Loucy (cell line): Measurements from ENCODE around the gene RNF181.
A peak's percentile ranks its signal among the peaks of the same experiment; 100 is the strongest.
"Not testable (repeated sequence)": the region's sequence is repeated elsewhere in the genome, so short reads cannot be mapped to it uniquely, and the experiment has no call there.

Experiments used
- H2AFZ ChIP-seq: fragments of 200-600 bp; sonication (generic); 2 replicates; pipeline ENCODE4 v1.6.0; 2016; ENCODE audit warnings: antibody characterized with exemption, mild to moderate bottlenecking, low read length, moderate library complexity
- H3F3A ChIP-seq: fragments of 200-600 bp; 2 replicates; pipeline ENCODE4 v1.6.0; 2016; ENCODE audit warnings: antibody characterized with exemption, low read depth, mild to moderate bottlenecking
- H3K27me3 ChIP-seq: fragments of 200-600 bp; sonication (generic); 2 replicates; pipeline ENCODE4 v1.6.1; 2014; ENCODE audit warnings: low read length, mild to moderate bottlenecking; ENCODE audit not compliant: insufficient read depth, poor library complexity, severe bottlenecking
- H3K36me3 ChIP-seq: fragments of 200-600 bp; sonication (generic); 2 replicates; pipeline ENCODE4 v1.6.1; 2016; ENCODE audit warnings: low read length; ENCODE audit not compliant: insufficient read depth
- H3K4me1 ChIP-seq: fragments of 200-600 bp; sonication (generic); 2 replicates; pipeline ENCODE4 v1.5.1; 2014; ENCODE audit warnings: low read length, mild to moderate bottlenecking; ENCODE audit not compliant: insufficient read depth, poor library complexity, severe bottlenecking
- H3K4me2 ChIP-seq: fragments of 200-600 bp; sonication (generic); 2 replicates; pipeline ENCODE4 v1.6.0; 2014; ENCODE audit warnings: antibody characterized with exemption, low read length, low read depth, mild to moderate bottlenecking; ENCODE audit not compliant: poor library complexity, severe bottlenecking
- H3K4me3 ChIP-seq: fragments of 200-600 bp; sonication (generic); 2 replicates; pipeline ENCODE4 v1.5.1; 2014; ENCODE audit warnings: low read length, mild to moderate bottlenecking, mixed read lengths; ENCODE audit not compliant: poor library complexity, severe bottlenecking
- H3K79me2 ChIP-seq: fragments of 200-600 bp; sonication (generic); 2 replicates; pipeline ENCODE4 v1.6.1; 2014; ENCODE audit warnings: low read length; ENCODE audit not compliant: insufficient read depth
- H3K9ac ChIP-seq: fragments of 200-600 bp; sonication (generic); 2 replicates; pipeline ENCODE4 v1.6.0; 2014; ENCODE audit warnings: mild to moderate bottlenecking, low read depth, low read length, moderate library complexity; ENCODE audit not compliant: poor library complexity, severe bottlenecking
- H3K9me2 ChIP-seq: fragments of 200-600 bp; sonication (generic); replicated peaks from 2 replicates; pipeline ENCODE4 v1.6.1; 2016; ENCODE audit warnings: low read depth, low read length, mixed read lengths
- H3K9me3 ChIP-seq: fragments of 200-600 bp; sonication (generic); 2 replicates; pipeline ENCODE4 v1.6.1; 2014; ENCODE audit warnings: mild to moderate bottlenecking, antibody characterized with exemption, low read length, low read depth; ENCODE audit not compliant: insufficient read depth
- H4K20me1 ChIP-seq: fragments of 200-600 bp; sonication (generic); 2 replicates; pipeline ENCODE4 v1.6.0; 2014; ENCODE audit warnings: antibody characterized with exemption, low read length, mild to moderate bottlenecking; ENCODE audit not compliant: insufficient read depth, poor library complexity, severe bottlenecking
- EZH2phosphoT487 ChIP-seq: fragments of 200-600 bp; IDR thresholded peaks from 2 replicates; pipeline ENCODE4 v1.6.1; 2018; ENCODE audit warnings: antibody characterized with exemption, mild to moderate bottlenecking, moderate library complexity, borderline replicate concordance
- TF ChIP-seq, protein P1 (sequence below): fragments of 200-600 bp; sonication (generic); conservative IDR thresholded peaks from 2 replicates; pipeline ENCODE4 v1.5.1; 2014; ENCODE audit warnings: mild to moderate bottlenecking, antibody characterized with exemption, low read length

The RNF181 gene

GRCh38 chr2:85615413-85615728, 19.8 kb downstream of the RNF181 start:
- Histone ChIP-seq H3K9me2 (no peaks in the 10 kb centered on the region), H3K36me3 (peaks cover 13% of the 10 kb centered on the region; the same call in 1 of the 2 replicates), H4K20me1 (peaks cover 43% of the 10 kb centered on the region), H3K9ac (no peak overlapping the region), H2AFZ (no peak overlapping the region), H3K9me3 (no peaks in the 10 kb centered on the region), H3K4me3 (no peak overlapping the region), H3K4me2 (peak overlapping the region; percentile 38), H3F3A (no peaks in the 10 kb centered on the region; the same call in 1 of the 2 replicates), H3K79me2 (peaks cover 66% of the 10 kb centered on the region), H3K27me3 (no peaks in the 10 kb centered on the region), H3K4me1 (peaks cover 26% of the 10 kb centered on the region)
- TF ChIP-seq EZH2phosphoT487 = no peak
- TF ChIP-seq, protein P1, sequence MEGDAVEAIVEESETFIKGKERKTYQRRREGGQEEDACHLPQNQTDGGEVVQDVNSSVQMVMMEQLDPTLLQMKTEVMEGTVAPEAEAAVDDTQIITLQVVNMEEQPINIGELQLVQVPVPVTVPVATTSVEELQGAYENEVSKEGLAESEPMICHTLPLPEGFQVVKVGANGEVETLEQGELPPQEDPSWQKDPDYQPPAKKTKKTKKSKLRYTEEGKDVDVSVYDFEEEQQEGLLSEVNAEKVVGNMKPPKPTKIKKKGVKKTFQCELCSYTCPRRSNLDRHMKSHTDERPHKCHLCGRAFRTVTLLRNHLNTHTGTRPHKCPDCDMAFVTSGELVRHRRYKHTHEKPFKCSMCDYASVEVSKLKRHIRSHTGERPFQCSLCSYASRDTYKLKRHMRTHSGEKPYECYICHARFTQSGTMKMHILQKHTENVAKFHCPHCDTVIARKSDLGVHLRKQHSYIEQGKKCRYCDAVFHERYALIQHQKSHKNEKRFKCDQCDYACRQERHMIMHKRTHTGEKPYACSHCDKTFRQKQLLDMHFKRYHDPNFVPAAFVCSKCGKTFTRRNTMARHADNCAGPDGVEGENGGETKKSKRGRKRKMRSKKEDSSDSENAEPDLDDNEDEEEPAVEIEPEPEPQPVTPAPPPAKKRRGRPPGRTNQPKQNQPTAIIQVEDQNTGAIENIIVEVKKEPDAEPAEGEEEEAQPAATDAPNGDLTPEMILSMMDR = no peak

- Histone ChIP-seq H3K36me3 (peaks cover 33% of the 10 kb centered on the region), H3K4me3 (peak overlapping the region; percentile 95), H4K20me1 (peaks cover 45% of the 10 kb centered on the region), H3K4me2 (peak overlapping the region; percentile 96), H3K9ac (peak overlapping the region; percentile 94), H3K4me1 (peaks cover 21% of the 10 kb centered on the region), H3K79me2 (peaks cover 61% of the 10 kb centered on the region)
- H3F3A ChIP-seq, H2AFZ ChIP-seq, H3K27me3 ChIP-seq, H3K9me3 ChIP-seq, H3K9me2 ChIP-seq: not testable (repeated sequence)
Measured at GRCh38 chr2:85617723-85618122, 22.2 kb downstream of the RNF181 start.

- Histone ChIP-seq H3K9ac (peak overlapping the region; percentile 36), H3K79me2 (peaks cover 74% of the 10 kb centered on the region), H3K9me2 (no peaks in the 10 kb centered on the region), H3K4me1 (peaks cover 21% of the 10 kb centered on the region), H3K9me3 (no peaks in the 10 kb centered on the region), H2AFZ (no peak overlapping the region), H3K4me3 (peak overlapping the region; percentile 55), H3F3A (no peaks in the 10 kb centered on the region; the same call in 1 of the 2 replicates), H3K36me3 (peaks cover 51% of the 10 kb centered on the region), H3K27me3 (no peaks in the 10 kb centered on the region), H4K20me1 (peaks cover 45% of the 10 kb centered on the region), H3K4me2 (peak overlapping the region; percentile 96)
- TF ChIP-seq EZH2phosphoT487 = no peak
- TF ChIP-seq, protein P1 = no peak
Measured at GRCh38 chr2:85619617-85620016, 24.1 kb downstream of the RNF181 start.

GRCh38 chr2:85621338-85621737, 25.8 kb downstream of the RNF181 start:
- Histone ChIP-seq H3K4me1 (peaks cover 21% of the 10 kb centered on the region), H3F3A (no peaks in the 10 kb centered on the region), H4K20me1 (peaks cover 41% of the 10 kb centered on the region), H3K4me3 (no peak overlapping the region), H2AFZ (no peak overlapping the region), H3K9me2 (no peaks in the 10 kb centered on the region), H3K79me2 (peaks cover 67% of the 10 kb centered on the region), H3K9me3 (no peaks in the 10 kb centered on the region), H3K27me3 (no peaks in the 10 kb centered on the region), H3K9ac (no peak overlapping the region), H3K36me3 (peaks cover 67% of the 10 kb centered on the region), H3K4me2 (no peak overlapping the region)
- TF ChIP-seq EZH2phosphoT487 = no peak
- TF ChIP-seq, protein P1 = no peak
